Neutrophil (primary cell): ENCODE results near the gene SEC14L6.

Source experiments
- H3K27ac ChIP-seq: fragments of 200-600 bp; sonication (generic); 2 replicates; pipeline ENCODE4 v1.5.1; 2016; ENCODE audit warnings: mild to moderate bottlenecking, moderate library complexity
- H3K27me3 ChIP-seq: fragments of 200-600 bp; sonication (generic); 2 replicates; pipeline ENCODE4 v1.6.0; 2016; ENCODE audit warnings: mild to moderate bottlenecking
- H3K36me3 ChIP-seq: fragments of 200-600 bp; sonication (generic); 2 replicates; pipeline ENCODE4 v1.5.1; 2017
- H3K4me1 ChIP-seq, 2 experiments: fragments of 200-600 bp in 1 of 2; sonication (generic) in 1 of 2; 1 replicate in 1 of 2; 2 replicates in 1 of 2; pipeline versions ENCODE4 v1.5.1 to v1.6.1; 2013 to 2016; ENCODE audit warnings: low read depth in 1 of 2, low read length in 1 of 2, mild to moderate bottlenecking in 1 of 2, moderate library complexity in 1 of 2; ENCODE audit not compliant: control insufficient read depth in 1 of 2, insufficient read depth in 1 of 2
- H3K4me3 ChIP-seq, 2 experiments: fragments of 200-600 bp in 1 of 2; sonication (generic) in 1 of 2; 1 replicate in 1 of 2; 2 replicates in 1 of 2; pipeline ENCODE4 v1.5.1; 2013 to 2016; ENCODE audit warnings: low read depth in 1 of 2, low read length in 1 of 2, mild to moderate bottlenecking in 1 of 2, moderate library complexity in 1 of 2
- H3K9me3 ChIP-seq: fragments of 200-600 bp; sonication (generic); 2 replicates; pipeline ENCODE4 v1.5.1; 2016
- CTCF ChIP-seq: fragments of 200-600 bp; sonication (generic); IDR thresholded peaks from 2 replicates; pipeline ENCODE4 v1.5.1; 2016; ENCODE audit warnings: antibody characterized with exemption

The SEC14L6 gene

GRCh38 chr22:30486661-30487115 lies 59.9 kb downstream of the SEC14L6 start:
- no peaks in the 10 kb centered on the region for H3K27me3 ChIP-seq
- no peak for TF ChIP-seq CTCF
- H3K27ac ChIP-seq: no peak overlapping the region
- no peak overlapping the region for H3K4me3 ChIP-seq
- no peaks in the 10 kb centered on the region for H3K4me1 ChIP-seq
- no peaks in the 10 kb centered on the region for H3K9me3 ChIP-seq
- no peaks in the 10 kb centered on the region for H3K36me3 ChIP-seq

- H3K36me3 ChIP-seq: no peaks in the 10 kb centered on the region
- H3K9me3 ChIP-seq: no peaks in the 10 kb centered on the region
- H3K27ac ChIP-seq: no peak overlapping the region
- TF ChIP-seq CTCF: no peak
- H3K4me3 ChIP-seq: no peak overlapping the region
- no peaks in the 10 kb centered on the region for H3K4me1 ChIP-seq
- no peaks in the 10 kb centered on the region for H3K27me3 ChIP-seq
These were observed 60.4 kb downstream of the SEC14L6 start for GRCh38 chr22:30486118-30486517.

GRCh38 chr22:30485362-30485988 lies 61.1 kb downstream of the SEC14L6 start:
- Histone ChIP-seq H3K9me3 (no peaks in the 10 kb centered on the region), H3K4me1 (no peaks in the 10 kb centered on the region), H3K27me3 (no peaks in the 10 kb centered on the region), H3K4me3 (no peak overlapping the region), H3K27ac (no peak overlapping the region), H3K36me3 (no peaks in the 10 kb centered on the region)
- peak; percentile 91 for TF ChIP-seq CTCF

GRCh38 chr22:30483169-30483568 lies 63.4 kb downstream of the SEC14L6 start:
- Histone ChIP-seq H3K4me3 (no peak overlapping the region), H3K27me3 (peaks cover 9% of the 10 kb centered on the region), H3K27ac (no peak overlapping the region), H3K9me3 (no peaks in the 10 kb centered on the region), H3K4me1 (no peaks in the 10 kb centered on the region), H3K36me3 (no peaks in the 10 kb centered on the region)
- no peak for TF ChIP-seq CTCF

- no peak for TF ChIP-seq CTCF
- Histone ChIP-seq H3K27ac (no peak overlapping the region), H3K9me3 (no peaks in the 10 kb centered on the region), H3K4me1 (no peaks in the 10 kb centered on the region), H3K27me3 (peaks cover 17% of the 10 kb centered on the region), H3K36me3 (no peaks in the 10 kb centered on the region), H3K4me3 (no peak overlapping the region)
These were observed 64.8 kb downstream of the SEC14L6 start for GRCh38 chr22:30481711-30482110.
